GM21381 (cell line): ENCODE measurements around the gene POLG2.
"Not testable (repeated sequence)": the region's sequence is repeated elsewhere in the genome, so short reads cannot be mapped to it uniquely, and the experiment has no call there.

Experiments used
- ATAC-seq: cut with Tn5 transposase; IDR thresholded peaks from one replicate; pipeline ENCODE4 v1.9.1; 2021; ENCODE audit warnings: mild to moderate bottlenecking, moderate library complexity; ENCODE audit not compliant: unreplicated experiment

POLG2 gene

GRCh38 chr17:64443086-64443760 lies 53.6 kb downstream of the POLG2 start:
- ATAC-seq: no peak

- ATAC-seq: no peak
Observed at GRCh38 chr17:64442541-64442971, 54.3 kb downstream of the POLG2 start.

GRCh38 chr17:64441772-64442540 lies 54.9 kb downstream of the POLG2 start:
- no peak for ATAC-seq

GRCh38 chr17:64439956-64440355 lies 56.9 kb downstream of the POLG2 start:
- no peak for ATAC-seq

DNA sequence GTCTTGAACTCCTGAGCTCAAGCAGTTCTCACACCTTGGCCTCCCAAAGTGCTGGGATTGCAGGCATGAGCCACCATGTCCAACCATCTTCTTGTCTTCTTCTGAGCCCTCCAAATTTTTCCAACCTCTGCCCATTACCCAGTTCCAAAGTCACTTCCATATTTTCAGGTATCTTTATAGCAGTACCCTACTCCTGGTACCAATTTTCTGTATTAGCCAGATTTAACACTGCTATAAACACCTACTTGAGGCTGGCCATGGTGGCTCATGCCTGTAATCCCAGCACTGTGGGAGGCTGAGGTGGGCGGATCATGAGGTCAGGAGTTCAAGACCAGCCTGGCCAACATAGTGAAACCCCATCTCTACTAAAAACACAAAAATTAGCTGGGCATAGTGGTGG lies 57.3 kb downstream of the POLG2 start:
- ATAC-seq: not testable (repeated sequence)

- ATAC-seq: no peak
Observed at GRCh38 chr17:64437944-64438525, 58.8 kb downstream of the POLG2 start.

DNA sequence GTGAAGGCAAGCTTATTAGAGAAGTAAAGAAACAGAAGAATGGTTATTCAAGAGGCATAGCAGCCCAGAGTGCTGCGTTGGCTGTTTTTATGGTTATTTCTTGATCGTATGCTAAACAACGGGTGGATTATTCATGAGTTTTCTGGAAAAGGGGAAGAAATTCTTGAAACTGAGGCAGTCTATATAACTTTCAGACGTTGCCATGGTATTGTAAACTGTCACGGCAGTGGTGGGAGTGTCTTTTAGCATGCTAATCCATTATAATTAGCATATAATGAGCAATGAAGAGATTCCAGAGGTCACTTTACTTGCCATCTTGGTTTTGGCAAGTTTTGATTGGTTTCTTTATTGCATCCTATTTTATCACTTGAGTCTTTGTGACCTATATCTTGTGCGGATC lies 65.3 kb downstream of the POLG2 start:
- no peak for ATAC-seq

DNA sequence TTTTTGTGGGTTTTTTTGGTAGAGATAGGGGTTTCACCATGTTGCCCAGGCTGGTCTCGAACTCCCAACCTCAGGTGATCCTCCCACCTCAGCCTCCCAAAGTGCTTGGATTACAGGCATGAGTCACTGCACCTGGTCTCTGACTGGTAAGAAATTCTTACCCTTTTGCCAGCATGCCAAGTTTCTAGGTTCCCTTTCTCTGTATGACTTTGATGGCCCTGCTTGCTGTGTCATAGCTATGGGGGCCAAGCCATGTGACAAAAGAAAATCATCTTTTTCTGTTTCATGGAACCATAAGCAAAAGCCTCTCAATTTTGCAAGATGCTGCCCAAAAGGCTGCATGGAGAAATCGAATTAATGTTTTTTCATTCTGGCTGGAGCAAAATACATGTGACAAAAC lies 66.8 kb downstream of the POLG2 start:
- not testable (repeated sequence) for ATAC-seq

GRCh38 chr17:64428406-64428805 lies 68.4 kb downstream of the POLG2 start:
- ATAC-seq: no peak
